Activated CD4-positive, alpha-beta T cell treated with anti-CD3 and anti-CD28 coated beads, Interleukin-2, amount 10 ng/mL, durations not matched to agents 7 days and 5 days (primary cell): ENCODE data around the gene CCSER1. TPM values are rescaled to one million over a fixed set of nuclear protein-coding genes. Genes with fewer than 3 reads are reported as not detected.

Source experiments
- CTCF ChIA-PET: fragments of 350-600 bp; sonication (Branson Sonifier 250); formaldehyde crosslinking; loops from one replicate; lab custom pipeline; 2021; ENCODE audit warnings: antibody characterized with exemption; lab: Charles Lee
- POLR2A ChIA-PET: fragments of 350-600 bp; sonication (Branson Sonifier 250); formaldehyde crosslinking; loops from one replicate; lab custom pipeline; 2021; ENCODE audit warnings: antibody characterized with exemption; lab: Charles Lee
- DNase-seq: peaks from one replicate; pipeline ENCODE4 v3.0.0-alpha.2; 2020
- H3K27ac Mint-ChIP-seq: one replicate; pipeline ENCODE4 v1.8.0; 2021; ENCODE audit warnings: mild to moderate bottlenecking, moderate library complexity, mixed read lengths
- H3K27me3 Mint-ChIP-seq: one replicate; pipeline ENCODE4 v1.8.0; 2021; ENCODE audit warnings: mixed read lengths
- H3K36me3 Mint-ChIP-seq: one replicate; pipeline ENCODE4 v1.8.0; 2021; ENCODE audit warnings: low read depth, mixed read lengths
- H3K4me1 Mint-ChIP-seq: one replicate; pipeline ENCODE4 v1.8.0; 2021; ENCODE audit warnings: mixed read lengths
- H3K4me3 Mint-ChIP-seq: one replicate; pipeline ENCODE4 v1.8.0; 2021; ENCODE audit warnings: mild to moderate bottlenecking, moderate library complexity, mixed read lengths
- H3K9me3 Mint-ChIP-seq: one replicate; pipeline ENCODE4 v1.8.0; 2021; ENCODE audit warnings: mixed read lengths
- total RNA-seq, 2 experiments: library from RNA; stranded (reverse); gene quantifications; one replicate each; pipeline ENCODE4 v1.2.3, GENCODE V29; 2021

The CCSER1 gene
- total RNA-seq, 2 experiments from 2014 or later: 0.15 TPM; not detected in 1

DNA sequence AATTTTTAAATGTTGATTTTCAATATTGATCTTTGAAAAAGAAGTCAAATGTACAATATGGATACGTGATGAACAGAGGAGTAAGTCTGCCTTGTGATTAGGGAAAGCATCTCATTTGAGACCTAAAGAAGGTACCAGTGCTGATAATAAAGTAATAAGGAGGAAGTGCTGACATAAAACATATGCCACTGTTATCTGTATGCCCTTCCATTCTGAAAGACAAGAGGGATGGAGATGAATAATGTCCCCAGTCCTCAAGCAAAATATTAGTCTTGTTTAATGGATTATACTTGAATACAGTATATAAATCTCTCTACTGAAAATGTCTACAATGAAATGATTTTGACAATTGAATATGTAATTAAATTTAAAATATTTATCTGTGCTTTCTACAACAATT is 58.2 kb downstream of the CCSER1 start:
- POLR2A ChIA-PET: no interaction called here
- no peaks in the 10 kb centered on the region for H3K36me3 Mint-ChIP-seq
- no peaks in the 10 kb centered on the region for H3K9me3 Mint-ChIP-seq

DNA sequence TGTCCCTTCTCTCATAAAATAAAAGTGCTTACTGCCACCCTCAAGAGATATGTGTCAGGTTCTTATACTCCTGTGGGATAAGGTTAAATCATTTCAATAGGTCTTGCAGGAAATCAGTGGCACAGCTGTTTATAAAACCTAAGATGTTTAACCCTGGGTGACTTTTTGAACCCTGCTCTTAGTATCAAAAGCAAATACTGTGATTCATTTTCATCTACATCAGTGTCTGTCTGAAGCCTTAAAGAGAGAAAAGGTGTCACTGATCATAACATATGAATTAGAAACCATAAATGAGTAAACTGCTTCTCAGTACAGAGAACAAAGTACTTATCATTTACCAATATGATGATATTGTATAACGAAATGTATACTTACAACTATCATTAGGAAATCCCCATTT is 59.0 kb downstream of the CCSER1 start:
- Mint-ChIP-seq H3K9me3 (no peaks in the 10 kb centered on the region), H3K27me3 (peaks cover 2% of the 10 kb centered on the region), H3K27ac (no peak overlapping the region), H3K4me3 (no peak overlapping the region), H3K36me3 (no peaks in the 10 kb centered on the region), H3K4me1 (no peaks in the 10 kb centered on the region)
- DNase-seq: no peak
- ChIA-PET POLR2A (no interaction called here), CTCF (no interaction called here)

More for the DNA sequence above, 58.2 kb downstream of the CCSER1 start:
- Mint-ChIP-seq H3K4me3 (no peak overlapping the region), H3K27me3 (peaks cover 2% of the 10 kb centered on the region), H3K27ac (no peak overlapping the region), H3K4me1 (no peaks in the 10 kb centered on the region)
- DNase-seq: no peak
- CTCF ChIA-PET: no interaction called here

- DNase-seq: no peak
- Mint-ChIP-seq H3K36me3 (no peaks in the 10 kb centered on the region), H3K9me3 (peaks cover 2% of the 10 kb centered on the region), H3K27me3 (peaks cover 2% of the 10 kb centered on the region), H3K4me1 (no peaks in the 10 kb centered on the region), H3K27ac (no peak overlapping the region), H3K4me3 (no peak overlapping the region)
- ChIA-PET POLR2A (no interaction called here), CTCF (no interaction called here)
Measured at GRCh38 chr4:90187148-90187884, 60.1 kb downstream of the CCSER1 start.

- peaks cover 2% of the 10 kb centered on the region for H3K9me3 Mint-ChIP-seq
- no peak overlapping the region for H3K27ac Mint-ChIP-seq
- ChIA-PET POLR2A (no interaction called here), CTCF (no interaction called here)
- H3K4me3 Mint-ChIP-seq: no peak overlapping the region
- H3K27me3 Mint-ChIP-seq: no peaks in the 10 kb centered on the region
- DNase-seq: no peak
- no peaks in the 10 kb centered on the region for H3K4me1 Mint-ChIP-seq
- no peaks in the 10 kb centered on the region for H3K36me3 Mint-ChIP-seq
Measured at GRCh38 chr4:90189178-90189577, 62.0 kb downstream of the CCSER1 start.

- Mint-ChIP-seq H3K4me1 (no peaks in the 10 kb centered on the region), H3K4me3 (no peak overlapping the region), H3K36me3 (no peaks in the 10 kb centered on the region), H3K27me3 (no peaks in the 10 kb centered on the region), H3K27ac (no peak overlapping the region), H3K9me3 (peaks cover 2% of the 10 kb centered on the region)
- POLR2A ChIA-PET: no interaction called here
- CTCF ChIA-PET: no interaction called here
- no peak for DNase-seq
Measured at GRCh38 chr4:90189946-90190345, 62.8 kb downstream of the CCSER1 start.

GRCh38 chr4:90190525-90190924 is 63.3 kb downstream of the CCSER1 start:
- POLR2A ChIA-PET: no interaction called here
- no peak overlapping the region for H3K27ac Mint-ChIP-seq
- peaks cover 2% of the 10 kb centered on the region for H3K27me3 Mint-ChIP-seq
- CTCF ChIA-PET: no interaction called here
- no peaks in the 10 kb centered on the region for H3K4me1 Mint-ChIP-seq
- H3K4me3 Mint-ChIP-seq: no peak overlapping the region
- H3K9me3 Mint-ChIP-seq: peaks cover 2% of the 10 kb centered on the region
- no peaks in the 10 kb centered on the region for H3K36me3 Mint-ChIP-seq
- no peak for DNase-seq

DNA sequence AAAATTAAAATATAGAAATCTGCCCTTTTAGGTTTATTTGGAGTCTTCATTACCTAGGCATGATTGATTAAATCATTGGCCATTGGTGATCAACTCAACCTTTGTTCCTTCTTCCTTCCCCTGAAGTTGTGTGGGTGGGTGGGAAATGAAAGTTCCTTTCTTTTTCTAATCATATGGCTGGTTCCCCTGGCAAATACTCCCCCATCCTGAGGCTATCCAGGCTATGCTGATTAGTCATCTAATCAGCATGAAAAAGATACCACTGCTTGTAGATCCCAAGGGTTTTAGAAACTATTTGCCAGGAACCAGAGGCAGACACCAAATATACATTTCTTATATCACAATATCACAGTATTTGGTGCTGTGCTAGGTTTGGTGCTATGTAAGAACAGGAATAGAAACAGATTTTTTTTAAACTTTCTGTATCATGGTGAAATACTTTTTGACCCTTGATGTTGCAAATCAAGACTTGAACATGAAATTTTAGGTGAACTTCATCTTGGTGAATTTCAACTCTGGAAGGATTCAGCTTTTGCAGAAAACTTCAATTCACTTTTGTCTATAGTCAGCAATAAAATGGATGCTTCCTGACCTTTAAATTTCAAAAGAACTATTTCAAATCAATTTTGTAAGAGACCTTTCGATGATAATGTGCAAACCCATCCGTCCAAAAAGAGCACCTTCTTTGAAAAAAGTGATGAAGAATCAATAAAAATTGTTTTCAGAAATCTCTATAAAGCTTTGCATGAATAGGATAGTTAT is 71.1 kb downstream of the CCSER1 start:
- CTCF ChIA-PET: no interaction called here
- Mint-ChIP-seq H3K4me1 (no peaks in the 10 kb centered on the region), H3K27ac (no peak overlapping the region), H3K36me3 (no peaks in the 10 kb centered on the region), H3K9me3 (no peaks in the 10 kb centered on the region), H3K4me3 (no peak overlapping the region), H3K27me3 (peaks cover 2% of the 10 kb centered on the region)
- no peak for DNase-seq
- POLR2A ChIA-PET: no interaction called here

GRCh38 chr4:90207887-90208454 is 80.8 kb downstream of the CCSER1 start:
- H3K27me3 Mint-ChIP-seq: no peaks in the 10 kb centered on the region
- H3K36me3 Mint-ChIP-seq: no peaks in the 10 kb centered on the region
- POLR2A ChIA-PET: no interaction called here
- no peaks in the 10 kb centered on the region for H3K9me3 Mint-ChIP-seq
- no peaks in the 10 kb centered on the region for H3K4me1 Mint-ChIP-seq
- DNase-seq: no peak
- no peak overlapping the region for H3K4me3 Mint-ChIP-seq
- CTCF ChIA-PET: no interaction called here
- no peak overlapping the region for H3K27ac Mint-ChIP-seq

GRCh38 chr4:90209922-90210321 is 82.7 kb downstream of the CCSER1 start:
- Mint-ChIP-seq H3K27ac (no peak overlapping the region), H3K9me3 (no peaks in the 10 kb centered on the region), H3K4me3 (no peak overlapping the region), H3K27me3 (no peaks in the 10 kb centered on the region), H3K4me1 (no peaks in the 10 kb centered on the region), H3K36me3 (no peaks in the 10 kb centered on the region)
- no peak for DNase-seq
- ChIA-PET CTCF (no interaction called here), POLR2A (no interaction called here)

- H3K36me3 Mint-ChIP-seq: no peaks in the 10 kb centered on the region
- DNase-seq: no peak
- H3K27ac Mint-ChIP-seq: no peak overlapping the region
- H3K9me3 Mint-ChIP-seq: no peaks in the 10 kb centered on the region
- no peaks in the 10 kb centered on the region for H3K27me3 Mint-ChIP-seq
- ChIA-PET CTCF (no interaction called here), POLR2A (no interaction called here)
- no peak overlapping the region for H3K4me3 Mint-ChIP-seq
- no peaks in the 10 kb centered on the region for H3K4me1 Mint-ChIP-seq
Measured at GRCh38 chr4:90211174-90211573, 84.0 kb downstream of the CCSER1 start.

DNA sequence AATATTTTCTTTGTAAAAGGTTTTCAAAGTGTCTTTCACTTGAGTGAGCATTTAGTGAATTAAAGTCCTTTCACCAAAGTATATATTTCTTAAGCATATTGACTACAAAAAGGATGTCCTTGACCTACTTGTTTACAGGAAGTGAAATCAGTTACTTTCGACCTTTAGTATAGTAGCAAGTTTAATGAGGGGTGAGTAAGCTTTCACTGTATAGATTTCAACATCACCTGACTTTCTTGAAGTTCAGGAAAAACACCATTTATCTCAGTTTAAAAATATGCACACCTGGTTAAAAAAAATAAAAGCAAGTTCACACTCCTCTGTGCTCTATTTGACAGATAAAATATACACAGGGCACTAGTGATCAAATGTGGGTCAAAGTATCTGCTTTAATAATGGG is 88.1 kb downstream of the CCSER1 start:
- POLR2A ChIA-PET: no interaction called here
- DNase-seq: no peak
- Mint-ChIP-seq H3K27me3 (no peaks in the 10 kb centered on the region), H3K27ac (no peak overlapping the region), H3K4me1 (no peaks in the 10 kb centered on the region), H3K4me3 (no peak overlapping the region), H3K9me3 (no peaks in the 10 kb centered on the region), H3K36me3 (no peaks in the 10 kb centered on the region)
- CTCF ChIA-PET: no interaction called here

DNA sequence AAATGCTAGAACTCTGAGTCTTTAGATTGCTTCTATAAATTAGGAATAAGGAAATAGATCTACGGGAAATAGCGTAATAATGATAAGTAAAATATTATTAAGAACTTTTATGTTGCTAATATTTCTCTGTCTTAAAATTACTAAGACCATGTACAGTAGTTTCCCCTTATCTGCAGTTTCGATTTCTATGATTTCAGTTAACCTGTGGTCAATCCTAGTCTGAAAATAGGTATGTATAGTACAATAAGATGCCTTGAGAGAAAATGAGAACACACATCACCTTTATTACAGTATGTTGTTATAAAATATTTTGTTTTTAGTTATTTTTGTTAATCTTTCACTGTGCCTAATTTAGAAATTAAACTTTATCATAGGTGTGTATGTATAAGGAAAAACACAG is 92.6 kb downstream of the CCSER1 start:
- no peaks in the 10 kb centered on the region for H3K9me3 Mint-ChIP-seq
- ChIA-PET POLR2A (no interaction called here), CTCF (no interaction called here)
- no peaks in the 10 kb centered on the region for H3K36me3 Mint-ChIP-seq
- H3K27me3 Mint-ChIP-seq: no peaks in the 10 kb centered on the region
- no peak overlapping the region for H3K27ac Mint-ChIP-seq
- no peak overlapping the region for H3K4me3 Mint-ChIP-seq
- no peak for DNase-seq
- H3K4me1 Mint-ChIP-seq: no peaks in the 10 kb centered on the region

DNA sequence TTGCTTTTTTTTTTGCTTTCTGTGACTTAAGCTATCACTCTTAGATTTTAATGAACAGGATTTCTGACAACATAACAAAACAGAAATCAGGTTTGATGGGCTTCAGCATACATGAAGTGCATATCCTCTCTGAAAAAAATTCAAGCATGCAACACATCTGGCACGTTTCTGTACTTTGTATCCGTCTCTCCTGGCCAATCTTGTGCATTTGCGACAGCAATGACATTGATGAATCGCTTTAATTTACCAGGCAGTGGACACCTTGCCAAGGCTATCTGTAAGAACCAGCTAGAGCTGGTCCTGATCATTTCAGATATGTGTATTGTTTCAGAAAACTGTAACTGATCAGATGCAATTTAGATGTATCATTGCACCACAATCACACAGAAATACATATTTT is 93.3 kb downstream of the CCSER1 start:
- Mint-ChIP-seq H3K27ac (no peak overlapping the region), H3K27me3 (no peaks in the 10 kb centered on the region), H3K4me3 (no peak overlapping the region), H3K36me3 (no peaks in the 10 kb centered on the region), H3K9me3 (no peaks in the 10 kb centered on the region), H3K4me1 (no peaks in the 10 kb centered on the region)
- POLR2A ChIA-PET: no interaction called here
- DNase-seq: no peak
- CTCF ChIA-PET: no interaction called here
